Heart right ventricle (tissue), 16 donors: Measurements from ENCODE around the gene UBE3C. TPM values are rescaled to one million over a fixed set of nuclear protein-coding genes. Genes with fewer than 3 reads are reported as not detected.

Experiments used
- ATAC-seq, 8 donors: fragments of 200-7000 bp; cut with Tn5 transposase; one replicate each; pipeline ENCODE4 v1.9.1; 2020; ENCODE audit warnings: mild to moderate bottlenecking in 8 of 8, moderate library complexity in 8 of 8, moderate number of reproducible peaks in 1 of 8
- DNase-seq, 2 donors: peaks; one replicate each; pipeline ENCODE4 v3.0.0-alpha.2; 2020
- H3K27ac ChIP-seq, 10 donors: fragments of 200-600 bp; sonication (generic) in 2 of 10; one replicate each; pipeline versions ENCODE4 v1.5.0 to v1.8.0; 2020 to 2022; ENCODE audit warnings: mild to moderate bottlenecking in 3 of 10
- H3K27me3 ChIP-seq, 7 donors: fragments of 200-600 bp; one replicate each; pipeline ENCODE4 v1.8.0; 2021 to 2022; ENCODE audit warnings: mild to moderate bottlenecking in 2 of 7
- H3K36me3 ChIP-seq, 9 donors: fragments of 200-600 bp; sonication (generic) in 1 of 9; one replicate each; pipeline versions ENCODE4 v1.5.0 to v1.8.0; 2020 to 2022; ENCODE audit warnings: mild to moderate bottlenecking in 2 of 9
- H3K4me1 ChIP-seq, 9 donors: fragments of 200-600 bp; sonication (generic) in 1 of 9; one replicate each; pipeline versions ENCODE4 v1.5.0 to v1.8.0; 2020 to 2022; ENCODE audit warnings: mild to moderate bottlenecking in 4 of 9
- H3K4me3 ChIP-seq, 10 donors: fragments of 200-600 bp; sonication (generic) in 2 of 10; one replicate each; pipeline versions ENCODE4 v1.5.0 to v1.8.0; 2020 to 2022; ENCODE audit warnings: mild to moderate bottlenecking in 7 of 10, moderate library complexity in 2 of 10
- H3K9me3 ChIP-seq, 11 donors: fragments of 200-600 bp in 10 of 11; sonication (generic) in 2 of 11; one replicate each; pipeline versions ENCODE4 v1.5.0 to v1.8.0; 2013 to 2022; ENCODE audit warnings: mild to moderate bottlenecking in 2 of 11, control low read depth in 1 of 11, moderate library complexity in 1 of 11
- WGBS, 2 donors: extraction: QIAGEN DNeasy Blood & Tissue Kit; methylation state at CpG; one replicate each; pipeline ENCODE4 v1.1.7; 2013; ENCODE audit warnings: inconsistent platforms in 1 of 2; 5-methylcytosine and 5-hydroxymethylcytosine counted together
- intact Hi-C, 10 donors: fragments of 100-400 bp; cut with DNase I; formaldehyde crosslinking; loops; one replicate each; pipeline versions ENCODE4 v1.11.1 to v1.14.2; 2022
- polyA plus RNA-seq, 2 donors: library from polyadenylated mRNA; stranded (reverse); fragments of 200-250 nt; gene quantifications; one replicate each; pipeline ENCODE4 v1.2.3, GENCODE V29; 2013
- total RNA-seq, 10 donors: library from RNA; stranded (reverse); fragmentation: NEBNext Ultra II Directional in 3 of 10; extraction: Animal tissue kit (Norgen Biotek cat#: 25700) in 3 of 10; gene quantifications; one replicate each; pipeline versions ENCODE4 v1.2.1 to v1.2.4, GENCODE V29; 2021 to 2023
- TF ChIP-seq, protein P1 (sequence below), 9 donors: fragments of 200-600 bp; sonication (generic) in 2 of 9; IDR thresholded peaks; one replicate each; pipeline versions ENCODE4 v1.5.0 to v1.8.0; 2021 to 2022; ENCODE audit warnings: antibody characterized with exemption in 9 of 9, mild to moderate bottlenecking in 5 of 9, moderate library complexity in 1 of 9
- donor health status: Arrhythmogenic right ventricular cardiomyopathy.
- donor health status: ischemic (EF 13 %, LVEDD 7.1; RV severe dilation, severe dysfunction).
- donor health status: healthy with polysubstance abuse.
- donor health status: DM: no; HTN: yes; CAD: no.
- donor health status: DM: no; HTN: no; CAD: no.
- donor health status: ischemic (EF 25% LVEDD 6.9; RV normal size, moderate dysfunction).
- donor health status: ischemic (EF 25% LVEDD 5.7; RV mildly dilated, moderate dysfunction).
- donor health status: healthy.
- donor health status: DM: yes; HTN: yes; CAD: no.
- donor health status: Ischemic cardiomyopathy.
- donor health status: ischemic (EF 35%, LVEDD 5.7; RV mildly dilated, moderate dysfunction).
- donor health status: nonischemic (EF 11% LVEDD 7.7; RV severe dilation, severe dysfunction).
- donor health status: DM: yes; HTN: yes; CAD: no.
- donor health status: PGD.
- donor health status: ischemic (EF 29% LVEDD 5.4; RV normal size, mild dysfunction).
- donor health status: nonischemic (EF 23%, LVEDD 6.1; RV moderate dilation, normal function).

Gene UBE3C
- total and polyA plus RNA-seq, 12 donors: 10.5 to 53.8 (median 48.8) TPM

DNA sequence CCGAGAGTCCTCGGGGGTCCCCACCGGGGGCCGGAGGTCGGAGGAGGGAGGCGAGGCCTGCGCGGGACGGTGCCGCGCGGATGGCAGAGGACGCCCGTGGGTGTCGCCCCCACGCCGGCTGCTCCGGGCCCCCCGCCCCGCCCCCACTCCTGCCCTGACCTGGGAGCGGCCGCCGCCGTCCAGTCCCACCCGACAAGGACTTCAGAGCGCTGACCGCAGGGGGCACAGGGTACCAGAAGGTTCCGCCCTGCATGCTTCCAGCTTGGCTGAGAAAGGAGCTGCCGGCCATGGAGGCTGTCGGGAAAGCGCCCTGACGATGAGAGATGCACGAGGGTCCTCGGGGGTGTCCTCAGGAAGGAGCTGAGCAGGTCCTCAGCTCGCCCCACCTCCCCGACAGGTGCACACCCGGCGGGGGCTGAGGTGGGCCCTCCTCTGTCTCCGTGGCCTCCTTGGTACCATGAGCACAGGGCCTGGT, 141.1 kb downstream of the UBE3C start:
- TF ChIP-seq, protein P1, sequence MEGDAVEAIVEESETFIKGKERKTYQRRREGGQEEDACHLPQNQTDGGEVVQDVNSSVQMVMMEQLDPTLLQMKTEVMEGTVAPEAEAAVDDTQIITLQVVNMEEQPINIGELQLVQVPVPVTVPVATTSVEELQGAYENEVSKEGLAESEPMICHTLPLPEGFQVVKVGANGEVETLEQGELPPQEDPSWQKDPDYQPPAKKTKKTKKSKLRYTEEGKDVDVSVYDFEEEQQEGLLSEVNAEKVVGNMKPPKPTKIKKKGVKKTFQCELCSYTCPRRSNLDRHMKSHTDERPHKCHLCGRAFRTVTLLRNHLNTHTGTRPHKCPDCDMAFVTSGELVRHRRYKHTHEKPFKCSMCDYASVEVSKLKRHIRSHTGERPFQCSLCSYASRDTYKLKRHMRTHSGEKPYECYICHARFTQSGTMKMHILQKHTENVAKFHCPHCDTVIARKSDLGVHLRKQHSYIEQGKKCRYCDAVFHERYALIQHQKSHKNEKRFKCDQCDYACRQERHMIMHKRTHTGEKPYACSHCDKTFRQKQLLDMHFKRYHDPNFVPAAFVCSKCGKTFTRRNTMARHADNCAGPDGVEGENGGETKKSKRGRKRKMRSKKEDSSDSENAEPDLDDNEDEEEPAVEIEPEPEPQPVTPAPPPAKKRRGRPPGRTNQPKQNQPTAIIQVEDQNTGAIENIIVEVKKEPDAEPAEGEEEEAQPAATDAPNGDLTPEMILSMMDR (IDR thresholded peaks at IDR 0.05): peak in 1 of 9 donors; percentile 3
- H3K27me3 ChIP-seq: peaks cover 0 to 26% (median 6%) of the 10 kb centered on the region in 7 donors
- peaks cover 0 to 10% (median 0%) of the 10 kb centered on the region in 11 donors for H3K9me3 ChIP-seq
- DNase-seq: no peak
- 23 to 24% methylated on average over 39 of the region's 39 CpGs for WGBS, 2 donors
- H3K4me3 ChIP-seq: peak overlapping the region; percentile 34 to 75 (median 66)
- intact Hi-C loops: loop anchor here in 6 of 10 donors (10.0 kb wide), 6 partner anchors 55 to 1485 kb away; partner anchors contain the start of gene DNAJB6 (in 1 of the 6)
- peak in 2 of 8 donors; percentile 29 to 31 for ATAC-seq
- no peaks in the 10 kb centered on the region for H3K36me3 ChIP-seq
- peak overlapping the region in 7 of 10 donors; percentile 15 to 87 (median 55) for H3K27ac ChIP-seq
- peaks cover 0 to 43% (median 14%) of the 10 kb centered on the region in 9 donors for H3K4me1 ChIP-seq

DNA sequence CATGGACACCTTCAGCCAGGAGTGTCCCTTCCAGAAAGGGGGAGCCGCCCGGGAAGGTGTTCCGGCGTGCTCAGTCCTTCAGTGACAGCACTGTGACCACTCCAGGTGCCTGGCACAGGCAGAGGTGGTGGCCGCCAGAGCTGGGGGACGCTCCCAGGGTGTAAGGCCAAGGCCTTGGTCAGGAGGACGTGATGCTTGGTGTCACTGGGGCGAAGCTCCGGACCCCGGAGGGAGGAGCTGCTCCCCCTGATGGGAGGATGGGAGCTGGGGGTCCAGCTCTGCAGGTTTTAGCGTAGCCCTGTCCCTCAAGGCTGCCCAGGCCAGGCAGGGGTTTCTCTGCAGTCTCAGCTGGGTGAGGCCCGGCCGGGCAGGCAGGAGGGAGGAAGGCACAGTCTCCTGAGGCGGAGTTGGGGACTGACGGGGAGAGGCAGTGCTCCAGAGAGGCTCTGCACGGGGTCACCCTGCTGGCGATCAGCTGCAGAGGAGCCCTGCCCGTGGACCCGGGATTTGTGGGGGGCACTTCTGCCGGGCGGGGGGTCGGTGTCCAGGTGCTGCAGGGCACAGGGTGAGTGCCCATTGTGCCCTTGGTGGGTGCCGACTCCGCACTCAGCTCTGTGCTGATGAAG, 141.6 kb downstream of the UBE3C start:
- Histone ChIP-seq H3K27ac (no peak overlapping the region), H3K4me3 (peak overlapping the region in 8 of 10 donors; percentile 56 to 75 (median 66)), H3K27me3 (peaks cover 0 to 26% (median 6%) of the 10 kb centered on the region in 7 donors), H3K9me3 (peaks cover 0 to 13% (median 0%) of the 10 kb centered on the region in 11 donors), H3K4me1 (peaks cover 0 to 39% (median 14%) of the 10 kb centered on the region in 9 donors), H3K36me3 (no peaks in the 10 kb centered on the region)
- ATAC-seq (peak in 1 of 8 donors; percentile 4), DNase-seq (no peak)
- TF ChIP-seq, protein P1 (IDR thresholded peaks at IDR 0.05): no peak
- intact Hi-C loops: no loop called here
- WGBS, 2 donors: 96% methylated on average over 24 of the region's 24 CpGs

GRCh38 chr7:157281221-157281998, 142.7 kb downstream of the UBE3C start:
- peaks cover 0 to 13% (median 0%) of the 10 kb centered on the region in 11 donors for H3K9me3 ChIP-seq
- intact Hi-C loops: no loop called here
- peaks cover 0 to 30% (median 14%) of the 10 kb centered on the region in 9 donors for H3K4me1 ChIP-seq
- H3K36me3 ChIP-seq: no peaks in the 10 kb centered on the region
- H3K27ac ChIP-seq: no peak overlapping the region
- ATAC-seq (no peak), DNase-seq (no peak)
- 88 to 91% methylated on average over 24 of the region's 24 CpGs for WGBS, 2 donors
- peaks cover 0 to 26% (median 6%) of the 10 kb centered on the region in 7 donors for H3K27me3 ChIP-seq
- TF ChIP-seq, protein P1 (IDR thresholded peaks at IDR 0.05): no peak
- H3K4me3 ChIP-seq: no peak overlapping the region

DNA sequence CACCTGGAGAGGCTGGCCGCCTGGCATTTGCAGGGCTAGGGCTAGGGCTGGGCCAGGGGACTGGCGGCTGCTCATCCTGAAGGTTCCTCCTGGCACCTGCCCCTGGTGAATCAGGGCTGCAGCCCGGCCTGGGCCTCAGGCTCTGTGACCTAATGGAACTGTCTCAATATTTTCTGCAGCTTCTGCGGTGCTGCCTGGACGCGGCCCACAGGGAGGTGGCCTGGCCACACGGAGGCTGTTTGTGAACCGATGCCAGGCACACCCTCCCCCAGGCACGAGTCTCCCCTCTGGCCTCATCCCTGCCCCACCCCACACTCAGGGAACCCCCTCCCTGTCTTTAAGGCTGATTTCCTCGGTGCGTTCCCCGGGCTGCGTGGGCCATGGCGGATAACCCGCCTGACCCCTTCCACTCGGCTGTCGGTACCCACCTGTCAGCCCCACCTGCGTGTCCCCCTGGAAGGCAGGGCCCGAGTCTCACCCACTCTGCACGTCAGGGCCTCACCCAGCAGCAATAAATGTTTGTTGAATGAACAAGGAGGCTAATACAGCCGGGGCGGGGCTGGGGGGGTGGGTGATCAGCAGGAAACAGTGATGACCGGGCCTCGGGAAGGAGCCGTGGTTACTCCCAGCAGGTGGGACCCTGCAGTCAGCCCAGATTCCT, 143.5 kb downstream of the UBE3C start:
- no peak overlapping the region for H3K4me3 ChIP-seq
- H3K27ac ChIP-seq: no peak overlapping the region
- 66 to 79% methylated on average over 25 of the region's 25 CpGs for WGBS, 2 donors
- no peaks in the 10 kb centered on the region for H3K36me3 ChIP-seq
- DNase-seq (no peak), ATAC-seq (no peak)
- TF ChIP-seq, protein P1 (IDR thresholded peaks at IDR 0.05): no peak
- H3K9me3 ChIP-seq: peaks cover 0 to 13% (median 0%) of the 10 kb centered on the region in 11 donors
- peaks cover 0 to 22% (median 14%) of the 10 kb centered on the region in 9 donors for H3K4me1 ChIP-seq
- intact Hi-C loops: no loop called here
- peaks cover 0 to 26% (median 6%) of the 10 kb centered on the region in 7 donors for H3K27me3 ChIP-seq
